Sigmoid colon (tissue), 7 donors: Measurements from ENCODE around the gene CEP128. TPM values are rescaled to one million over a fixed set of nuclear protein-coding genes. Genes with fewer than 3 reads are reported as not detected.

Experiments used
- DNase-seq: peaks from one replicate; pipeline ENCODE4 v3.0.0-alpha.2; 2019
- H3K27ac ChIP-seq, 4 donors: fragments of 200-600 bp; sonication (generic); one replicate each; pipeline ENCODE4 v1.5.1; 2016 to 2019; ENCODE audit warnings: mild to moderate bottlenecking in 1 of 4
- H3K27me3 ChIP-seq, 3 donors: fragments of 200-600 bp; sonication (generic); one replicate each; pipeline ENCODE4 v1.5.1; 2019; ENCODE audit warnings: mild to moderate bottlenecking in 1 of 3
- H3K36me3 ChIP-seq, 4 donors: fragments of 200-600 bp; sonication (generic); one replicate each; pipeline ENCODE4 v1.5.1; 2016 to 2019
- H3K4me1 ChIP-seq, 4 donors: fragments of 200-600 bp; sonication (generic); one replicate each; pipeline ENCODE4 v1.5.1; 2017 to 2019
- H3K4me3 ChIP-seq, 4 donors: fragments of 200-600 bp; sonication (generic); one replicate each; pipeline ENCODE4 v1.5.1; 2017 to 2019; ENCODE audit warnings: mild to moderate bottlenecking in 2 of 4, moderate library complexity in 1 of 4
- H3K9me3 ChIP-seq, 4 donors: fragments of 200-600 bp in 3 of 4; sonication (generic) in 3 of 4; one replicate each; pipeline versions ENCODE4 v1.5.1 to v1.6.1; 2013 to 2019
- EP300 ChIP-seq, 4 donors: sonication (generic); formaldehyde crosslinking; IDR thresholded peaks; one replicate each; pipeline ENCODE4 v1.6.1; 2017; ENCODE audit warnings: antibody characterized with exemption in 4 of 4
- POLR2A ChIP-seq, 2 donors: fragments of 450-650 bp; IDR thresholded peaks; one replicate each; pipeline ENCODE4 v1.6.1; 2016; ENCODE audit warnings: antibody characterized with exemption in 2 of 2, mild to moderate bottlenecking in 2 of 2, moderate library complexity in 2 of 2
- POLR2AphosphoS5 ChIP-seq, 4 donors: sonication (generic); formaldehyde crosslinking; IDR thresholded peaks; one replicate each; pipeline ENCODE4 v1.6.1; 2017; ENCODE audit warnings: antibody characterized with exemption in 4 of 4
- WGBS, 2 donors: extraction: QIAGEN DNeasy Blood & Tissue Kit; methylation state at CpG; one replicate each; pipeline ENCODE4 v1.1.7; 2013; 5-methylcytosine and 5-hydroxymethylcytosine counted together
- intact Hi-C: fragments of 100-400 bp; cut with DNase I; formaldehyde crosslinking; loops from one replicate; pipeline ENCODE4 v1.15.1; 2023
- polyA plus RNA-seq, 3 donors: library from polyadenylated mRNA; stranded (reverse); fragments of 200-250 nt; gene quantifications; one replicate each; pipeline ENCODE4 v1.2.3, GENCODE V29; 2013
- total RNA-seq, 4 donors: library from RNA; depleted of rRNA; stranded (reverse); fragments of >200 nt; gene quantifications; one replicate each; pipeline ENCODE4 v1.1.0, GENCODE V29; 2016
- TF ChIP-seq, protein P1 (sequence below), 4 experiments: fragments of 450-650 bp in 3 of 4; fragments of 200-600 bp in 1 of 4; IDR thresholded peaks; one replicate each; pipeline ENCODE4 v1.5.1; 2016 to 2019; ENCODE audit warnings: antibody characterized with exemption in 4 of 4, mild to moderate bottlenecking in 3 of 4, moderate library complexity in 2 of 4
- donor health status: healthy with polysubstance abuse.
- donor health status: Bipolar disorder and iron deficiency.
- donor health status: healthy.

The CEP128 gene
- total and polyA plus RNA-seq, 7 donors, result 0.60 to 16.6 (median 8.3) TPM

DNA sequence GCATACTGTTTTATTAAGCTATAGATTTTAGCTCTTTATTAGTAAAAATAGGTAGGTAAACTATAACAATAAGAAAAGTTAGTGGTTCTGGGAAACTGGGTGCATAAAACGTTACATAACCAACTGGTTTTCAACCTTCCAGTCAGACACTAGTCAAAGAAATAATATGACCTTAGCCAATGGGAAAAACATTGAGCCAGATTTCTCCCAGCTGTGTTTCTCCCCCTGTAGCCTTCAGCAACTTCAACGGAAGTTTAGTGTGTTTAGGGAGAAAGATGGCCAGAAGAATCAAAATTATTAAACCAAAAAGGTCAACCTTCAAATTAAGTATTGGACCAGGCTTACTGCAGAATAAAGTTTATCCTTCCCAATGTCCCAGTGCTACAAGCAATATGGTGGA is 446.8 kb downstream of the CEP128 start:
- Histone ChIP-seq H3K27ac (no peak overlapping the region), H3K36me3 (no peaks in the 10 kb centered on the region), H3K4me3 (no peak overlapping the region), H3K4me1 (no peaks in the 10 kb centered on the region), H3K27me3 (no peaks in the 10 kb centered on the region), H3K9me3 (no peaks in the 10 kb centered on the region)
- intact Hi-C loops, result no loop called here
- TF ChIP-seq POLR2AphosphoS5 (IDR thresholded peaks at IDR 0.05) (no peak), POLR2A (IDR thresholded peaks at IDR 0.05) (no peak), EP300 (IDR thresholded peaks at IDR 0.05) (no peak)
- TF ChIP-seq, protein P1, sequence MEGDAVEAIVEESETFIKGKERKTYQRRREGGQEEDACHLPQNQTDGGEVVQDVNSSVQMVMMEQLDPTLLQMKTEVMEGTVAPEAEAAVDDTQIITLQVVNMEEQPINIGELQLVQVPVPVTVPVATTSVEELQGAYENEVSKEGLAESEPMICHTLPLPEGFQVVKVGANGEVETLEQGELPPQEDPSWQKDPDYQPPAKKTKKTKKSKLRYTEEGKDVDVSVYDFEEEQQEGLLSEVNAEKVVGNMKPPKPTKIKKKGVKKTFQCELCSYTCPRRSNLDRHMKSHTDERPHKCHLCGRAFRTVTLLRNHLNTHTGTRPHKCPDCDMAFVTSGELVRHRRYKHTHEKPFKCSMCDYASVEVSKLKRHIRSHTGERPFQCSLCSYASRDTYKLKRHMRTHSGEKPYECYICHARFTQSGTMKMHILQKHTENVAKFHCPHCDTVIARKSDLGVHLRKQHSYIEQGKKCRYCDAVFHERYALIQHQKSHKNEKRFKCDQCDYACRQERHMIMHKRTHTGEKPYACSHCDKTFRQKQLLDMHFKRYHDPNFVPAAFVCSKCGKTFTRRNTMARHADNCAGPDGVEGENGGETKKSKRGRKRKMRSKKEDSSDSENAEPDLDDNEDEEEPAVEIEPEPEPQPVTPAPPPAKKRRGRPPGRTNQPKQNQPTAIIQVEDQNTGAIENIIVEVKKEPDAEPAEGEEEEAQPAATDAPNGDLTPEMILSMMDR (IDR thresholded peaks at IDR 0.05), result no peak
- 90 to 94% methylated on average over 2 of the region's 2 CpGs for WGBS, 2 donors
- no peak for DNase-seq

DNA sequence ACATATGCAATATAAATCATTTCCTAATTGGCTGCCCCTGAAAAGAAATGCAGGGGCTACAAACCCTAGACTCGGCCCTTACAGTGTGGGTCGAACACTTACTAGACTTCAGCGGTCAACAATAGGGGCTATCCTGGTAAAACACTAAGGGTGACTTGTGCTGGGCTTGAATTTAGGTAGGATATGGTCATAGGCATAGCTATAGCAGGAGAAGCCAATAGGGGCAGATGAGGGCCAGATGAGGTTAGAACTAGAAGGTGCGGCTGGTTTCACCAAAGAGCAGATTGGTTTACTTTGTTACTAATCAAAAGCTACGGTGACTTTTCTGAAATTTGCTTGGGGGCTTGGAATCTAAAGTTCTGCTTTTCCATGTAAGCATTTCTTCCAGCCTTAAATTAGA is 447.9 kb downstream of the CEP128 start:
- TF ChIP-seq POLR2A (IDR thresholded peaks at IDR 0.05), result no peak
- TF ChIP-seq POLR2AphosphoS5 (IDR thresholded peaks at IDR 0.05), result no peak
- TF ChIP-seq, protein P1 (IDR thresholded peaks at IDR 0.05), result no peak
- no peak for TF ChIP-seq EP300 (IDR thresholded peaks at IDR 0.05)
- Histone ChIP-seq H3K4me1 (no peaks in the 10 kb centered on the region), H3K9me3 (no peaks in the 10 kb centered on the region), H3K36me3 (no peaks in the 10 kb centered on the region), H3K27ac (no peak overlapping the region), H3K4me3 (no peak overlapping the region), H3K27me3 (no peaks in the 10 kb centered on the region)
- intact Hi-C loops, result no loop called here
- DNase-seq, result no peak
- 92 to 93% methylated on average over 5 of the region's 5 CpGs for WGBS, 2 donors

DNA sequence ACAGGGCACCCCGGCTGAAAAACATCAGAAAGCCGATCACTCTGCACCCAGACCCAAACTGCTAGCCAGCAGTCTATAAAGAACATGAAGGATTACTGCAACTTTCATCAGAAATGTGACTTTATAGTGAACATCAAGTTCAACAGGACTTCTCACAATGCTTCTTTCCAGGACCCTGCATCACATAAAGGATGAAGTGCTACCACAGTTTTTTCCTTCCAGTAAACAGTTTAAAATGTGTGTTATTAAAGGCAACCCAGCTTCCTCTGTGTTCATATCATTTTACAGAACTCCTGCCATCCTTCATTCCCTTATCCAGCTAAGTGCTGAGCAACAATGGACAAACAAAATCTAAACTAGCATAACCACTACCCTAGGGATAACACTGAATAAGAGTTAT is 449.9 kb downstream of the CEP128 start:
- TF ChIP-seq EP300 (IDR thresholded peaks at IDR 0.05) (no peak), POLR2AphosphoS5 (IDR thresholded peaks at IDR 0.05) (no peak), POLR2A (IDR thresholded peaks at IDR 0.05) (no peak)
- TF ChIP-seq, protein P1 (IDR thresholded peaks at IDR 0.05), result no peak
- 38 to 63% methylated on average over 2 of the region's 2 CpGs for WGBS, 2 donors
- no peaks in the 10 kb centered on the region for H3K27me3 ChIP-seq
- no peak overlapping the region for H3K4me3 ChIP-seq
- H3K36me3 ChIP-seq, result no peaks in the 10 kb centered on the region
- intact Hi-C loops, result no loop called here
- H3K4me1 ChIP-seq, result no peaks in the 10 kb centered on the region
- H3K9me3 ChIP-seq, result no peaks in the 10 kb centered on the region
- DNase-seq, result no peak
- no peak overlapping the region for H3K27ac ChIP-seq

- no peak overlapping the region for H3K4me3 ChIP-seq
- TF ChIP-seq POLR2AphosphoS5 (IDR thresholded peaks at IDR 0.05) (no peak), EP300 (IDR thresholded peaks at IDR 0.05) (no peak), POLR2A (IDR thresholded peaks at IDR 0.05) (no peak)
- TF ChIP-seq, protein P1 (IDR thresholded peaks at IDR 0.05), result no peak
- DNase-seq, result no peak
- no peaks in the 10 kb centered on the region for H3K36me3 ChIP-seq
- H3K9me3 ChIP-seq, result no peaks in the 10 kb centered on the region
- WGBS, 2 donors, result 5 to 30% methylated on average over 4 of the region's 4 CpGs
- intact Hi-C loops, result no loop called here
- no peak overlapping the region for H3K27ac ChIP-seq
- no peaks in the 10 kb centered on the region for H3K27me3 ChIP-seq
- H3K4me1 ChIP-seq, result no peaks in the 10 kb centered on the region
These were observed 450.4 kb downstream of the CEP128 start for GRCh38 chr14:80491131-80491530.

DNA sequence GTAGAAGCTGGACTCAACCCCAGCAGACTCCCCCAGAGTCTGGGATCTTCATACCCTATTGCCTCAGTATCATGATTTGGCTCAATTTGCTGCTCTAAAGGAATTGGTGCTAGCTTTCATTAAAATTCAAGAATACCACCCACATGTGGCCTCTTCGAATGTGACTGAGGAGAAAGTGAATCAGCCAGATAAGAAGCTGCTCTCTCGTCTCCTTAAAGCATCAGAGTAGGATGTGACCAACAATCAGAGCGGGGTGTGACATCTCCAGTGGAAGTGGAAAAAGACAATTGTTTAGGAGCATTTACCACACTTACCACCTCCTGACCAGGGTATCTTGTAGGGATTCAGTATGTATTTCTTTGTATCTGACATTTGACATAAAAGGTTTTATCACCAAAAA is 452.0 kb downstream of the CEP128 start:
- Histone ChIP-seq H3K27ac (no peak overlapping the region), H3K36me3 (no peaks in the 10 kb centered on the region), H3K4me3 (no peak overlapping the region), H3K27me3 (no peaks in the 10 kb centered on the region), H3K4me1 (no peaks in the 10 kb centered on the region), H3K9me3 (no peaks in the 10 kb centered on the region)
- no peak for DNase-seq
- no peak for TF ChIP-seq POLR2AphosphoS5 (IDR thresholded peaks at IDR 0.05)
- no peak for TF ChIP-seq POLR2A (IDR thresholded peaks at IDR 0.05)
- TF ChIP-seq, protein P1 (IDR thresholded peaks at IDR 0.05), result no peak
- TF ChIP-seq EP300 (IDR thresholded peaks at IDR 0.05), result no peak
- intact Hi-C loops, result no loop called here
- WGBS, 2 donors, result 92 to 98% methylated on average over 3 of the region's 3 CpGs
